Measurements from ENCODE around the gene RNF183. TPM values are rescaled to one million over a fixed set of nuclear protein-coding genes. Genes with fewer than 3 reads are reported as not detected.

Gene RNF183
- total RNA-seq, 3 donors from 2014 or later: 0.35 to 1.4 (median 1.1) TPM

DNA sequence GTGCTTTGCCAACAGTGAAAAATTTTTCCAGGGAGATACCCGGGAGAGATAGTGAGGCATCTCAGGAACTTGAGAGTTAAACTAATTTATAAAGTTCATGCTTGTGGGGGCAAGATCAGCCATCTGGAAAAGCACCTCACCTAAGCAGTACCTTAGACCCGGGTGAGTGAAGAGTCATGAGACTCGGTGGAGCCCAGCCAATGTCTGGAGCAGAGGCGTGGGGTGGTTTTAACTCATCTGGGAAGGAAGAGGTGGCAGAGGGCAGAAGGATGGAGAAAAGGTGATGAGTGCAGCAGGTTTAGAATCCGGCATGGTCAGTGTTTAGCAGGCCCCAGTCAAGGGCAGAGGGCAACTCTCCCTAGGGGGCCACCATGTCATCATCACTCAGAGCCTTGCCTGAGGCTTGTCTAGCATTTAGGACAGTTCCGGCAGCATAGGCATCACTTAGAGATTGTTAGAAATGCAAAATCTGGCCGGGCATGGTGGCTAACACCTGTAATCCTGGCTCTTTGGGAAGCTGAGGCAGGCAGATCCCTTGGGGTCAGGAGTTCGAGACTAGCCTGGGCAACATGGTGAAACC lies 4.3 kb upstream of the RNF183 start:
- ATAC-seq (no peak), DNase-seq (no peak)
- no peaks in the 10 kb centered on the region for H3K9me3 ChIP-seq
- TF ChIP-seq CTCF (IDR thresholded peaks at IDR 0.05): no peak
- intact Hi-C loops (cut with DNase I, micrococcal nuclease): loop anchor here in 1 of 2 donors (10.0 kb wide), 1 partner anchor 97 kb away; the partner anchor contains the start of gene ALAD
- H3K36me3 ChIP-seq (ENCODE audit: low read depth): no peaks in the 10 kb centered on the region
- H3K4me3 ChIP-seq: no peak overlapping the region
- H3K4me1 ChIP-seq (ENCODE audit: low read depth): no peaks in the 10 kb centered on the region

GRCh38 chr9:113306566-113306965 lies 3.4 kb upstream of the RNF183 start:
- ATAC-seq: no peak
- TF ChIP-seq CTCF (IDR thresholded peaks at IDR 0.05): no peak
- Histone ChIP-seq H3K4me3 (no peak overlapping the region), H3K4me1 (ENCODE audit: low read depth) (no peaks in the 10 kb centered on the region), H3K9me3 (no peaks in the 10 kb centered on the region), H3K36me3 (ENCODE audit: low read depth) (no peaks in the 10 kb centered on the region)
- intact Hi-C loops (cut with DNase I, micrococcal nuclease): loop anchor here in 1 of 2 donors (10.0 kb wide), 1 partner anchor 98 kb away; the partner anchor contains the start of gene ALAD
- no peak for DNase-seq

DNA sequence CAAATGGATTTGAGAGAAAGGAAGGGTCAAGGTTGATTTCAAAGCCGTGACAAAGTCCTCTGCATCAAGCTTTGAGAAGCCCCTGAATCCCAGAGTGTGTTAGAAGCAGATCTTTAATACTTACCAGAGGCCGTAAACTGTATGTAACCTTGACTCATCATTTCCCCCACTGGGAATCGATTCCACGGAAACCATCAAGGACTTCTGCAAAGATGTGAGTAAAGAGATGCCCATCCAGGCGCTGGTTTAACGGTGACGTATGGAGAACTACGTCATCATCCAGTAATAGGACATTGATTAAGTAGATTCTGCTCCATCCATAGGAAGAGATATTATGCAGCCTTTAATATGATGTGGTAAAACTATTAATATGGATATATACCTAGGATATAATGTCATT lies 1.6 kb downstream of the RNF183 start:
- DNase-seq (no peak), ATAC-seq (no peak)
- no peaks in the 10 kb centered on the region for H3K4me1 ChIP-seq (ENCODE audit: low read depth)
- no peaks in the 10 kb centered on the region for H3K36me3 ChIP-seq (ENCODE audit: low read depth)
- intact Hi-C loops (cut with DNase I, micrococcal nuclease): loop anchor here in 1 of 2 donors (10.0 kb wide), 1 partner anchor 103 kb away; the partner anchor contains the start of gene ALAD
- TF ChIP-seq CTCF (IDR thresholded peaks at IDR 0.05): no peak
- no peaks in the 10 kb centered on the region for H3K9me3 ChIP-seq
- no peak overlapping the region for H3K4me3 ChIP-seq

DNA sequence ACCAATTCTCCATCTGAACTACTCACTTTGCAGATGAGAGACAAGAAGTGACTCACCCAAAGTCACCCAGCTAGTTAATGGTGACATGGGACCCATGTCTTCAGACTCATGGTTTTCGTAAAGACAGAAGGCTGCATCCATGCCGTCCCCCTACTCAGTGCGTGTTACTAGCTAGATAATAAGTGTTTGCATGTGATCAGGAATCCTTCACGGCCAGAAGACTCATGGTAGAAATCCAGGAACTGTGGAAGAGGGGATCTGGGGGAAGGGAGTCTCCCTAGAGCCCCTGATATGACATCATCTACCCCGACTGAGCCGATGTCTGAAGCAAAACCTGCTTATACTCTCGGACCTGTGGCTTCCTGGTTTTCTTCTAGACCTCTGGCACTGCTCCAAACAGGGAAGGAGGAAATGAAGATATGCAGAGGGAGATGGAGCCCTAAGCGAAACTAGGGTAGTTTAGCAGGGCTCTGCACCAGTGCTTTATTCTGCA lies 3.3 kb downstream of the RNF183 start:
- intact Hi-C loops (cut with DNase I, micrococcal nuclease): loop anchor here in 1 of 2 donors (10.0 kb wide), 1 partner anchor 105 kb away; the partner anchor contains the start of gene ALAD
- ATAC-seq (peak; percentile 89), DNase-seq (peak in 1 of 3 donors; percentile 83)
- H3K9me3 ChIP-seq: no peaks in the 10 kb centered on the region
- no peaks in the 10 kb centered on the region for H3K4me1 ChIP-seq (ENCODE audit: low read depth)
- no peak overlapping the region for H3K4me3 ChIP-seq
- H3K36me3 ChIP-seq (ENCODE audit: low read depth): no peaks in the 10 kb centered on the region
- no peak for TF ChIP-seq CTCF (IDR thresholded peaks at IDR 0.05)

GRCh38 chr9:113298924-113299770 lies 4.0 kb downstream of the RNF183 start:
- no peaks in the 10 kb centered on the region for H3K36me3 ChIP-seq (ENCODE audit: low read depth)
- intact Hi-C loops (cut with DNase I, micrococcal nuclease): no loop called here
- no peaks in the 10 kb centered on the region for H3K4me1 ChIP-seq (ENCODE audit: low read depth)
- DNase-seq: no peak
- no peak for TF ChIP-seq CTCF (IDR thresholded peaks at IDR 0.05)
- H3K9me3 ChIP-seq: no peaks in the 10 kb centered on the region
- H3K4me3 ChIP-seq: no peak overlapping the region
- ATAC-seq: no peak

Data from mucosa of descending colon (tissue), 3 donors.